Activated T-cell treated with anti-CD3 and anti-CD28 coated beads, Interleukin-2, amount 50 U/mL, for 24 hours (primary cell): Measurements from ENCODE around the gene C22orf15.
A peak's percentile ranks its signal among the peaks of the same experiment; 100 is the strongest.

Source experiments
- DNase-seq: peaks from one replicate; pipeline ENCODE4 v3.0.0-alpha.2; 2020
- H3K27ac Mint-ChIP-seq: 2 replicates; pipeline ENCODE4 v1.8.0; 2020; ENCODE audit warnings: mild to moderate bottlenecking, mixed read lengths
- H3K27me3 Mint-ChIP-seq: 2 replicates; pipeline ENCODE4 v1.8.0; 2020; ENCODE audit warnings: mixed read lengths
- H3K36me3 Mint-ChIP-seq: 2 replicates; pipeline ENCODE4 v1.8.0; 2020; ENCODE audit warnings: low read depth, mixed read lengths
- H3K4me1 Mint-ChIP-seq: 2 replicates; pipeline ENCODE4 v1.8.0; 2020; ENCODE audit warnings: low read depth, mixed read lengths
- H3K4me3 Mint-ChIP-seq: 2 replicates; pipeline ENCODE4 v1.8.0; 2020; ENCODE audit warnings: mild to moderate bottlenecking, moderate library complexity, mixed read lengths
- H3K9me3 Mint-ChIP-seq: 2 replicates; pipeline ENCODE4 v1.8.0; 2020; ENCODE audit warnings: mixed read lengths

Gene C22orf15

GRCh38 chr22:23756891-23757290 lies 5.9 kb upstream of the C22orf15 start:
- no peaks in the 10 kb centered on the region for H3K36me3 Mint-ChIP-seq
- DNase-seq: no peak
- no peak overlapping the region for H3K4me3 Mint-ChIP-seq
- no peaks in the 10 kb centered on the region for H3K27me3 Mint-ChIP-seq
- H3K27ac Mint-ChIP-seq: no peak overlapping the region
- H3K4me1 Mint-ChIP-seq: peaks cover 4% of the 10 kb centered on the region
- no peaks in the 10 kb centered on the region for H3K9me3 Mint-ChIP-seq

DNA sequence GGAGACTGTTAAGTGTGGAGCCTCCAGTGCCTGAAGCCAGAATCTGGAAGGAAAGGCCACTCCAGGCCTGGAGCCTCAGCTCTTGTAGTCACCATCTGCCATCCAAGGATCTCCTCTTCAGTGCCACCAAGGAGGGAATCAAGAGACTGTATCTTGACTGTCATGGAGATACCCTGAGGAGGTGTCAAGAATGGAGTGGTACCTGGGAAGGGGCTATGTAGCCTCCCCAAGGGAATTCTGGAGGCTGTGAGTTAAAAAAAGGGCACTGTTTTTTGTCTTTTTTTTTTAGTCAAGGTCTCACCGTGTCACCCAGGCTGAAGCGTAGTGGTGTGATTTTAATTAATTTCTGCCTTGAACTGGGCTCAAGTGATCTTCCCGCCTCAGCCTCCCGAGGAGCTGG lies 3.2 kb upstream of the C22orf15 start:
- no peaks in the 10 kb centered on the region for H3K9me3 Mint-ChIP-seq
- H3K27ac Mint-ChIP-seq: no peak overlapping the region
- no peak overlapping the region for H3K4me3 Mint-ChIP-seq
- DNase-seq: no peak
- H3K27me3 Mint-ChIP-seq: no peaks in the 10 kb centered on the region
- H3K36me3 Mint-ChIP-seq: peaks cover 11% of the 10 kb centered on the region
- H3K4me1 Mint-ChIP-seq: peaks cover 22% of the 10 kb centered on the region

DNA sequence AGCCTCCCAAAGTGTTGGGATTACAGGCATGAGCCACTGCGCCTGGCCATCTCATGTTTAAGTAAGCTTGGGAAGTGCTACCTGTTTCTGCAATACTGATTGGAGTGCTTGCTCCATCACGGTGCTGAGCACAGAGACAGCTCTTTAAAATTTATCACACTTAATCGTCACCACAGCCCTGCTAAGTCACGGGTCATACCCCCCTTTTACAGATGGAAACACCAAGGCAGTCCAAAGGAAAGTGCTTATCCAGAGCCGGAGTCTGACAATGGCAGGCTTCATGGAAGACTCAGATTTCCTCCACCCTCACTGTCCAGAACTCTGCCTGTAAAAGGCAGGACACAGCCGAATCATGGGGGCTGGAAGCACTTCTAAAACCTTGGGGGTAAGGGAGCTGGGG lies 2.7 kb upstream of the C22orf15 start:
- Mint-ChIP-seq H3K27me3 (no peaks in the 10 kb centered on the region), H3K4me3 (no peak overlapping the region), H3K9me3 (no peaks in the 10 kb centered on the region), H3K4me1 (peaks cover 27% of the 10 kb centered on the region), H3K27ac (no peak overlapping the region), H3K36me3 (peaks cover 16% of the 10 kb centered on the region)
- no peak for DNase-seq

DNA sequence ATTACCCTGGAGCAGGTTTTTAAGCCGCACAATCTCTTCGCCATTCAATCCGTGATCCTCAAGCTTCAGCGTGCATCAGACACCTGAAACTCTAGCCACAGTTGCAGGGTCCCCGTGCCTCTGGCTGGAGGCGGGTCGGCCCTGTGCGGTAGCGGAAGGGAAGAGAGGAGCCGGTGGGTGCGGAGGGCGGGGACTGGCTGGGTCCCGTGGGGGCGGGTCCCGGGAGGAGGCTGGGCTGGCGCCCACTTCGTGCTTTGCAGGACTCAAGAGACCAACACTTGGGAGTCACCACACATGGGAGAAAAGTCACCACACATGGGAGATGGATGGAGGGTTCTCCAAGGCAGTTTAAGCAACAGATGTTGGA lies 772 bp downstream of the C22orf15 start:
- H3K27me3 Mint-ChIP-seq: no peaks in the 10 kb centered on the region
- peaks cover 41% of the 10 kb centered on the region for H3K4me1 Mint-ChIP-seq
- peak overlapping the region; percentile 81 for H3K27ac Mint-ChIP-seq
- DNase-seq: peak; percentile 78
- no peaks in the 10 kb centered on the region for H3K9me3 Mint-ChIP-seq
- peak overlapping the region; percentile 68 for H3K4me3 Mint-ChIP-seq
- peaks cover 33% of the 10 kb centered on the region for H3K36me3 Mint-ChIP-seq

DNA sequence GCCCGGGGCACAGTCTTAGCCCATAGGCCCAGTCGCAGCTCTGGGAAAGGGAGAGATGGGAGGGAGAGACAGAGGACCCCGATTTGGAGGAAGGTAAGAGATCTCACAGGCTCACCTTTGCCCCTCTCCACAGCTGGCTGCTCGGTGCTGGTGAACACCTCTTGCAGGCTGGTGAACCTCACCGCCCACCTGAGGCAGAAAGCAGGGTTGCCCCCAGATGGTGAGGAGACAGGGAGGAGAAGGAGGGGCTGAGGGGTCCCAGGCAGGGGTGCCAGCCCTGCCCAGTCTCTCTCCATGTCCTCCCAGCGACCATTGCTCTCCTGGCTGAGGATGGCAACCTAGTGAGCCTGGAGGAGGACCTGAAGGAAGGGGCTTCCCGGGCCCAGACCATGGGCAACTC lies 1.2 kb downstream of the C22orf15 start:
- peak overlapping the region; percentile 68 for H3K4me3 Mint-ChIP-seq
- no peak for DNase-seq
- no peaks in the 10 kb centered on the region for H3K9me3 Mint-ChIP-seq
- no peaks in the 10 kb centered on the region for H3K27me3 Mint-ChIP-seq
- peaks cover 33% of the 10 kb centered on the region for H3K36me3 Mint-ChIP-seq
- peak overlapping the region; percentile 81 for H3K27ac Mint-ChIP-seq
- peaks cover 41% of the 10 kb centered on the region for H3K4me1 Mint-ChIP-seq

DNA sequence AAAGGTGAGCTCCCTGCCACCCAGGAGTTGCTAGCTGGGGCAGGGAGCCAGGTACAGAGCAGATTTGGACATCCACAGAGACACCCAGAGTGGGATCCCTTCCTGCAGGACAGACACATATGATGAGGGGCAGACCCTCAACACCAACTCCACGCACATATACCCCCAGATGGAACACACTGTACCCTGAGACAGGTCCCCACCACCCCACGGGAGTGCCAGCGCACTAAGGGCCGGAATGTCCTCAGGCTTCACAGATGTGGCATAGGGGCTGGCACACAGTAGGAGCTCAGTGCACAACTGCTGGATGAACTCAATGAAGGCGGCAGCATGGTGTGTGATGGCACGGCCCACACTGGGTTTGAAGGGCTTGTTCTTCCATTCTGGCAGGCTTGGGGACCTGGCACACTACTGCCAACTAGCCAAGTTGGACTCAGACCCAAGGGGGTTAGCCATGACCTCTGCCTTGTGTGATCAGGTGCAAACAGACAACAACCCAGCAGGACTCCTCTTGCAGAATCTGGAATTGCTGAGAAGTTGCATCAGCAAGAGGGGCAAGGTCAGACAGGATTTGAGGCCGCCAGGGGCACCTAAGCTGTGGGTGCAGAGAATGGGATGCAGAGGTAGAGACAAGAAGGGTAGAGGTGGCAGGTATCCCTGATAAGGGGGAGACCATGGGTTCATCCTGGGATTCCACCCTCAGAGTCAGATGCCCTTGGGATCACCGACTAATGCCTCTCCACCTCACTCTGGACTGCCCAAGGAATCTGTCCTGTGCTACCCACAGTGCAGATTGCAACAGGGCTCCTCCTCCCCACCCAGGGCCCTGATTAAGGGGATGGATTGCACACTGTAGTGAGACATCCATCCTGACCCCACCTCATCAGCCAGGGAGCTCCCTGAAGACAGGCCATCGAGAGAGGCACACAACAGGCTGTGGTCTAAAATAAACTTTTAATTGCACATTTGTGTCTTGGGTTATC lies 2.4 kb downstream of the C22orf15 start:
- Mint-ChIP-seq H3K36me3 (peaks cover 33% of the 10 kb centered on the region), H3K9me3 (no peaks in the 10 kb centered on the region), H3K27ac (peak overlapping the region; percentile 79), H3K4me3 (peak overlapping the region; percentile 61), H3K27me3 (no peaks in the 10 kb centered on the region), H3K4me1 (peaks cover 45% of the 10 kb centered on the region)
- DNase-seq: no peak

GRCh38 chr22:23767303-23767672 lies 4.5 kb downstream of the C22orf15 start:
- H3K9me3 Mint-ChIP-seq: no peaks in the 10 kb centered on the region
- H3K4me3 Mint-ChIP-seq: peak overlapping the region; percentile 85
- H3K36me3 Mint-ChIP-seq: peaks cover 33% of the 10 kb centered on the region
- no peak for DNase-seq
- H3K4me1 Mint-ChIP-seq: peaks cover 54% of the 10 kb centered on the region
- H3K27me3 Mint-ChIP-seq: no peaks in the 10 kb centered on the region
- peak overlapping the region; percentile 88 for H3K27ac Mint-ChIP-seq

DNA sequence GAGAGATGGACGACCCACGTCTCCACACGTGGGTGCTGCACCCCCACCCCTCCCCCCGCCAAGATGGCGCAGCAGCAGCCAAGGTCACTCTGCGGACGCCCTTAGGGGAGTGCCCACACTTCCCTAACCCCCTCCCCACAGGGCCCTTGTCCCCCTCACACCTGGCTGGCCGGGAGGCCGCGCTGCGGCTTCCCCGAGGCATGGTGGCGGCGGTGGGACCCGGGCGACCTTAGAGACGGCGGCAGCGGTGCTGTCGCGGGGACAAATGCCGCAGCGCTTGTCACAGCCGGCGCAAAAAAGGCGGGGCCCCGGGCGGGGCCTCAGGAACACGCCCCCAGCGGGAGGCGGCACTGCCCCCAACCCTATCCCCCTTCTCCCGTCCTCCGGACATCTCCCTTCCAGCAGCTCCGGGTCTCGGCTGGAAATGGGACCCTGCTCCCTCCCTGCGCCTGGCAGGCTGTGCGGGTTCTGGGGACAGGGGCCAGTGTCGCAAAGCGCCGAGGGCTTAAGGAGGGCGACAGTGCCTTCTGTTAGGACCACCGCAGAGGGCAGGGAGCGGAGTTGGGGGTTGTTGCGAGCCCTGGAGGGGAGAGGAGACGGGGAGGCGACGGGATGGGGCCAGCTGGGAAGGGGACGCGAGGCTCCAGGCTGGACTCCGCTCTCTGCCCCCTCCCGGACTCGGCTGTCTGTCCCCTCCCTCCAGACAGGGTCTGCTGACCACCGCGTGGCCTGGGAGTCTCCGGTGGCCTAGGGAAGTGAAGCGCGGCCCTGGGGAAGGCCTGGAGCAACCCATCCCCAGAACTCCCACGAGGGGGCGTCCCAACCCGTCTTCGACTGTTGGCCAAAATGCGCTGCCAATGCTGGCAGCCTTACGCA lies 5.1 kb downstream of the C22orf15 start, which contains the start of gene CHCHD10:
CHCHD10 (minus strand) TSS at position 300 of the 876 bp plus-strand sequence; CDS start at position 202, 98 bp downstream.
- Mint-ChIP-seq H3K9me3 (no peaks in the 10 kb centered on the region), H3K36me3 (peaks cover 30% of the 10 kb centered on the region), H3K4me1 (peaks cover 50% of the 10 kb centered on the region), H3K4me3 (peak within 1 kb of the TSS; percentile 85), H3K27ac (peak within 1 kb of the TSS; percentile 88), H3K27me3 (no peaks in the 10 kb centered on the region)
- peak; percentile 92 for DNase-seq

DNA sequence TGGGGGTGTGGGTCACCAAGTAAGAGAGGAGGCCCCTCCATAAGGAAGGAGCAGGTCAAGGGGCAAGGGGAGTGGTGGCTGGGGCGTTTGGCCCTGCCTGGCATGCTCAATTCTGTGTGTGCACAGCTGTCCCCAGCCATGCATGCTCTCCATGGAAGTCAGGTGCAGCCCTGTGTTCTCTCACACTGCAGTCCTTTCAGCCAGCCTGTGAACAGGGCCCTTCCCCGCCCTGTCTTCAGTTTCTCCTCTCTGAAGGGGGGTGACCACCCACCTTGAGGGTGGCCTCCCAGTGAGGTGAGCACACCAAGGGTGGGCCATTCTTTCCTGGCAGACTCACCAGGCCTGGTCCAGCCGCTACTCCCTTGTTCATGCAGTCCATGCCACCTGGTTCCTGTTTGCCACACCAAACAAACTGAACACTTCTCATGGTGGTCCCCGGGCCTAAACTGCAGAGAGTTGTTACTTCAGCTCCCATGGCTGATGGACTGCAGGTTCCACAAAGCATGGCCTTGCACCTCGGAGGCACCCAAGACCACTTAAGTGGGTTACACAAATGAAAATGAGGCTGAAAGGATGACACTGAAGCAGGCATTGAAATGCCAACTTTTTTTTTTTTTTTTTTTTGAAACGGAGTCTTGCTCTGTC lies 6.7 kb downstream of the C22orf15 start:
- H3K9me3 Mint-ChIP-seq: no peaks in the 10 kb centered on the region
- H3K36me3 Mint-ChIP-seq: peaks cover 23% of the 10 kb centered on the region
- H3K27me3 Mint-ChIP-seq: no peaks in the 10 kb centered on the region
- H3K4me3 Mint-ChIP-seq: peak overlapping the region; percentile 85
- DNase-seq: no peak
- peaks cover 40% of the 10 kb centered on the region for H3K4me1 Mint-ChIP-seq
- H3K27ac Mint-ChIP-seq: no peak overlapping the region

DNA sequence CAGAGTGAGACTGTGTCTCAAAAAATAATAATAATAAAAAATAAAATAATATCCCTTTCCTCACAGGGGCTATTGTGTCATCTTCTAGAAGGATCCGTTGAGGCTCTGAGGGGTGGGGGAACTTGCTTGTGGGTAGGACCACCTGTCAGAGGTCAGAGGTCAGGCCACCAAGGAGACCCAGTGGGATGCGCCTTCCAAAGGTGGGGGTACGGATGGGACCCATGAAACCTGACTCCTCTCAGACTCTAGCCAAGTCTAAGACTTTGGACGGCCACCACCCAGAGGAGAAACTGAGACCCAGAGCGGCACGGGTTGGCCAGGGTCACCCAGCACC lies 9.5 kb downstream of the C22orf15 start:
- Mint-ChIP-seq H3K9me3 (no peaks in the 10 kb centered on the region), H3K36me3 (no peaks in the 10 kb centered on the region), H3K27me3 (no peaks in the 10 kb centered on the region), H3K4me1 (peaks cover 20% of the 10 kb centered on the region), H3K4me3 (peak overlapping the region; percentile 57), H3K27ac (peak overlapping the region; percentile 44)
- DNase-seq: no peak

- Mint-ChIP-seq H3K27me3 (no peaks in the 10 kb centered on the region), H3K36me3 (no peaks in the 10 kb centered on the region), H3K4me3 (peak within 1 kb of the TSS; percentile 57), H3K27ac (peak within 1 kb of the TSS; percentile 44), H3K9me3 (no peaks in the 10 kb centered on the region), H3K4me1 (peaks cover 20% of the 10 kb centered on the region)
- DNase-seq: peak; percentile 73
Measured at GRCh38 chr22:23772649-23773473, 10.1 kb downstream of the C22orf15 start, which contains the start of gene MMP11. MMP11 (plus strand) TSS chr22:23772849; CDS start chr22:23772871, 22 bp downstream.

- peaks cover 20% of the 10 kb centered on the region for H3K4me1 Mint-ChIP-seq
- no peaks in the 10 kb centered on the region for H3K9me3 Mint-ChIP-seq
- H3K4me3 Mint-ChIP-seq: peak overlapping the region; percentile 57
- H3K27me3 Mint-ChIP-seq: no peaks in the 10 kb centered on the region
- no peak overlapping the region for H3K27ac Mint-ChIP-seq
- no peaks in the 10 kb centered on the region for H3K36me3 Mint-ChIP-seq
- no peak for DNase-seq
Measured at GRCh38 chr22:23773483-23774113, 10.8 kb downstream of the C22orf15 start.

GRCh38 chr22:23774114-23774921 lies 11.5 kb downstream of the C22orf15 start:
- Mint-ChIP-seq H3K27ac (no peak overlapping the region), H3K36me3 (no peaks in the 10 kb centered on the region), H3K9me3 (no peaks in the 10 kb centered on the region), H3K27me3 (no peaks in the 10 kb centered on the region), H3K4me3 (no peak overlapping the region), H3K4me1 (peaks cover 18% of the 10 kb centered on the region)
- no peak for DNase-seq
